Adrenal gland (tissue), 12 donors: ENCODE measurements around the gene ATCAY. TPM values are rescaled to one million over a fixed set of nuclear protein-coding genes. Genes with fewer than 3 reads are reported as not detected.
A peak's percentile ranks its signal among the peaks of the same experiment; 100 is the strongest.

Experiments
- DNase-seq, 7 donors: peaks; one replicate each; pipeline ENCODE4 v3.0.0-alpha.2; 2019 to 2020
- H3K27ac ChIP-seq, 5 donors: fragments of 200-600 bp; sonication (generic) in 4 of 5; 1 replicate in 3 of 5; 2 replicates in 2 of 5; pipeline versions ENCODE4 v1.5.1 to v1.8.0; 2016 to 2020; ENCODE audit warnings: mild to moderate bottlenecking in 1 of 5
- H3K27me3 ChIP-seq: fragments of 200-600 bp; 2 replicates; pipeline ENCODE4 v1.8.0; 2021
- H3K36me3 ChIP-seq, 2 donors: fragments of 200-600 bp; replicated peaks in 1 of 2; 1 replicate in 1 of 2; 2 replicates in 1 of 2; pipeline versions ENCODE4 v1.5.1 to v1.8.0; 2018 to 2022
- H3K4me1 ChIP-seq, 2 donors: fragments of 200-600 bp; replicated peaks in 1 of 2; 1 replicate in 1 of 2; 2 replicates in 1 of 2; pipeline versions ENCODE4 v1.5.1 to v1.8.0; 2018 to 2021
- H3K4me3 ChIP-seq, 4 donors: fragments of 200-600 bp; sonication (generic) in 3 of 4; one replicate each; pipeline ENCODE4 v1.5.1; 2016 to 2018
- H3K9me3 ChIP-seq, 3 donors: fragments of 200-600 bp; sonication (generic) in 1 of 3; replicated peaks in 1 of 3; 1 replicate in 2 of 3; 2 replicates in 1 of 3; pipeline versions ENCODE4 v1.5.1 to v1.8.0; 2016 to 2021
- POLR2A ChIP-seq, 2 donors: fragments of 450-650 bp; IDR thresholded peaks; one replicate each; pipeline ENCODE4 v1.6.1; 2017; ENCODE audit warnings: antibody characterized with exemption in 2 of 2, mild to moderate bottlenecking in 2 of 2, moderate library complexity in 1 of 2
- WGBS, 4 donors: extraction: QIAGEN DNeasy Blood & Tissue Kit in 2 of 4; methylation state at CpG; one replicate each; pipeline versions ENCODE4 v1.1.5 to v1.1.7; 2013 to 2017; 5-methylcytosine and 5-hydroxymethylcytosine counted together
- intact Hi-C, 2 donors: fragments of 100-400 bp; cut with DNase I; formaldehyde crosslinking; loops; one replicate each; pipeline versions ENCODE4 v1.14.1 to v1.15.0; 2022 to 2023
- microRNA counts, 2 donors: library from miRNA; unstranded; fragments of <30 nt; microRNA quantifications; one replicate each; lab custom pipeline; 2016
- microRNA-seq, 3 donors: library from miRNA; unstranded; fragments of <30 nt; microRNA quantifications; one replicate each; pipeline ENCODE4, GENCODE V29; 2017 to 2020
- polyA plus RNA-seq, 3 donors: library from polyadenylated mRNA; stranded (reverse); fragments of 200-250 nt in 2 of 3; fragments of 350-450 nt in 1 of 3; fragmentation: Illumina TruSeq in 1 of 3; extraction: RNeasy Lipid Tissue Mini Kit (QIAGEN cat#74804) in 1 of 3; gene quantifications; one replicate each; pipeline ENCODE4 v1.2.3, GENCODE V29; 2013 to 2014
- small RNA-seq, 2 donors: library from RNA; depleted of rRNA; stranded (forward); fragments of <200 nt; gene quantifications; one replicate each; pipeline ENCODE3, GENCODE V24; 2016
- total RNA-seq, 9 donors: library from RNA; depleted of rRNA in 4 of 9; stranded (reverse); fragments of >200 nt in 4 of 9; fragments of 120-200 nt in 1 of 9; fragmentation: NEBNext Ultra II Directional in 1 of 9; extraction: Animal tissue kit (Norgen Biotek cat#: 25700) in 1 of 9; gene quantifications; one replicate each; pipeline versions ENCODE4 v1.1.0 to v1.2.4, GENCODE V29; 2013 to 2023
- TF ChIP-seq, protein P1 (sequence below), 6 experiments: fragments of 450-650 bp in 4 of 6; fragments of 200-600 bp in 2 of 6; sonication (generic) in 1 of 6; IDR thresholded peaks; 1 replicate in 5 of 6; 2 replicates in 1 of 6; pipeline versions ENCODE4 v1.5.1 to v1.8.0; 2016 to 2021; ENCODE audit warnings: antibody characterized with exemption in 6 of 6, mild to moderate bottlenecking in 2 of 6, moderate library complexity in 1 of 6
- donor health status: healthy with polysubstance abuse.
- donor health status: Bipolar disorder and iron deficiency.
- donor health status: DM: yes; HTN: yes; CAD: no.
- donor health status: DM: no; HTN: no; CAD: no.
- donor health status: DM: no; HTN: no; CAD: no.
- donor health status: DM: yes; HTN: yes; CAD: no.

Gene ATCAY
- total and polyA plus RNA-seq, 12 donors = 0.72 to 9.3 (median 5.9) TPM; not detected in 4

DNA sequence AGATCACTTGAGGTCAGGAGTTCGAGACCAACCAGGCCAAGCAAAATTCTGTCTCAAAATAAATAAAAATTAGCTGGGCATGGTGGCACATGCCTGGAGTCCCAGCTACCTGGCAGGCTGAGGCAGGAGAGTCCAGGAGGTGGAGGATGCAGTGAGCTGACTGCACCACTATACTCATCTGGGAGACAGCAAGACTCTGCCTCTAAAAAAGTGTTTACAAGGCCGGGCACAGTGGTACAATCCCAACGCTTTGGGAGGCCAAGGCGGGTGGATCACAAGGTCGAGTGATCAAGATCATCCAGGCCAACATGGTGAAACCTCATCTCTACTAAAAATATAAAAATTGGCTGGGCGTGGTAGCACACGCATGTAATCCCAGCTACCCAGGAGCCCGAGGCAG lies 94.7 kb downstream of the ATCAY start:
- H3K27ac ChIP-seq = peak overlapping the region in 1 of 5 donors; percentile 14
- no peaks in the 10 kb centered on the region for H3K9me3 ChIP-seq
- WGBS, 4 donors = 48 to 70% (median 54%) methylated on average over 6 to 8 of the region's 8 CpGs
- peaks cover 2 to 3% of the 10 kb centered on the region in 2 donors for H3K4me1 ChIP-seq
- no peak for DNase-seq
- intact Hi-C loops = no loop called here
- TF ChIP-seq POLR2A (IDR thresholded peaks at IDR 0.05) = no peak
- TF ChIP-seq, protein P1, sequence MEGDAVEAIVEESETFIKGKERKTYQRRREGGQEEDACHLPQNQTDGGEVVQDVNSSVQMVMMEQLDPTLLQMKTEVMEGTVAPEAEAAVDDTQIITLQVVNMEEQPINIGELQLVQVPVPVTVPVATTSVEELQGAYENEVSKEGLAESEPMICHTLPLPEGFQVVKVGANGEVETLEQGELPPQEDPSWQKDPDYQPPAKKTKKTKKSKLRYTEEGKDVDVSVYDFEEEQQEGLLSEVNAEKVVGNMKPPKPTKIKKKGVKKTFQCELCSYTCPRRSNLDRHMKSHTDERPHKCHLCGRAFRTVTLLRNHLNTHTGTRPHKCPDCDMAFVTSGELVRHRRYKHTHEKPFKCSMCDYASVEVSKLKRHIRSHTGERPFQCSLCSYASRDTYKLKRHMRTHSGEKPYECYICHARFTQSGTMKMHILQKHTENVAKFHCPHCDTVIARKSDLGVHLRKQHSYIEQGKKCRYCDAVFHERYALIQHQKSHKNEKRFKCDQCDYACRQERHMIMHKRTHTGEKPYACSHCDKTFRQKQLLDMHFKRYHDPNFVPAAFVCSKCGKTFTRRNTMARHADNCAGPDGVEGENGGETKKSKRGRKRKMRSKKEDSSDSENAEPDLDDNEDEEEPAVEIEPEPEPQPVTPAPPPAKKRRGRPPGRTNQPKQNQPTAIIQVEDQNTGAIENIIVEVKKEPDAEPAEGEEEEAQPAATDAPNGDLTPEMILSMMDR (IDR thresholded peaks at IDR 0.05) = no peak
- H3K27me3 ChIP-seq = no peaks in the 10 kb centered on the region
- no peak overlapping the region for H3K4me3 ChIP-seq
- peaks cover 0 to 53% of the 10 kb centered on the region in 2 donors for H3K36me3 ChIP-seq

DNA sequence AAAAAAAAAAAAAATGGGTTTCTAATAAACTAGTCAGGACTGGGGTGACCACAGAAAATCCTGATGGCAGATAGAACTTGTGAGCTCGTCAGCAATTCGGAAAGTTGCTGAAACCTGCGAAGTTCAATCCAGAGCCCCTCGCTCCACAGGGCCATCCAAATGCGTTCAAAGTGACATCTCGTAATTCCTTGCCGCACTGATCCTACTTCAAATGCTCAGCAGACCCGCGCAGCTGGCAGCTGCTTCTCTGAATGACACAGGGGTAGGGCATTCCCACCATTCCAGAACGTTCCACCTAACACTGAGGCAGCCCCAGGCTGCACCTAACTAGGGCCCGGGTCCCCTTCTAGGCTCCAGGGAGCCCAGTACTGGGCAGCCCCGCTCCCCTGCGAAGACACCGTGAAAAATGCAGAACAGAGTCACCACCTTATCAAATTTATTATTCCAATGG lies 95.2 kb downstream of the ATCAY start:
- H3K4me3 ChIP-seq = no peak overlapping the region
- no peaks in the 10 kb centered on the region for H3K4me1 ChIP-seq
- H3K9me3 ChIP-seq = no peaks in the 10 kb centered on the region
- DNase-seq = no peak
- H3K27ac ChIP-seq = no peak overlapping the region
- no peaks in the 10 kb centered on the region for H3K27me3 ChIP-seq
- H3K36me3 ChIP-seq = peaks cover 0 to 58% of the 10 kb centered on the region in 2 donors
- TF ChIP-seq POLR2A (IDR thresholded peaks at IDR 0.05) = no peak
- TF ChIP-seq, protein P1 (IDR thresholded peaks at IDR 0.05) = no peak
- intact Hi-C loops = no loop called here
- whole genome bisulfite sequencing, 4 donors = 79 to 86% (median 83%) methylated on average over 14 of the region's 14 CpGs

DNA sequence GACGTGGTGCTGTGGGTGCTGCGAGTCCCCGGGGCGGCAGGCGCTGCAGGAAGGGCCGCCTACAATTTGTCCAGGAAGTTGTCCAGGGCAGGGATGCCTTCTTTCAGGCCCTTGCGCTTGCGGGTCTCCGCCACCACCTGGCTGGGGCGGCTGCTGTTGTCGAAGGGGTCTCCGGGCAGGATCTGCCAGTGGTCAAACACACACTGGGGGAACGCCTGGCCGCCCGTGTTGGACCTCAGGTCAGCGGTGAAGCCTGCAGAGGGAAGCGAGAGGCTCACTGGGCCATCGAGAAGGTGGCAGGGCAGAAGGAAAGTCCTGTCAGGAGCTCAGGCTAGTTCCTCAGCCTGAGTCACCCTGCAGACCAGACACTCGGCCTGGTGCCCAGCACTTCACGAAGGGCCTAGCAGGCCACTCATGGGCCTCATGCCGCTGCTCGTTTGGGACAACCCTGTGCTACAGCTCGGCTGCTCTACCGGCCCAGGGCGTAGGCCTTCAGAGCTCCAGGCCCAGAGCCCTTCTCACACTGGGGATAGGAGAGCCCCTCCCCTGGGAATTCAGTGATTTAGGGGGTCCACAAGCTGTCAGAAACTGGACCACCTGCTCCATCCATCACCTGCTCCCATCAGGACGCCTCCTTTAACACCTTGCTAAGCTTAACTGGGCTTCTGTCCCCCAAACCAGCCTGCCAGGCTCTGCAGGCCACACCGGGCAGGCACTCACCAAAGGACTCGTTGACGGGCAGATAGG lies 96.2 kb downstream of the ATCAY start:
- peak in 6 of 7 donors; percentile 74 to 95 (median 85) for DNase-seq
- 79 to 90% (median 83%) methylated on average over 12 to 29 of the region's 29 CpGs for WGBS, 4 donors
- Histone ChIP-seq H3K4me3 (no peak overlapping the region), H3K9me3 (no peaks in the 10 kb centered on the region), H3K36me3 (peaks cover 0 to 68% of the 10 kb centered on the region in 2 donors), H3K27me3 (no peaks in the 10 kb centered on the region), H3K4me1 (no peaks in the 10 kb centered on the region), H3K27ac (peak overlapping the region in 3 of 5 donors; percentile 43 to 56 (median 47))
- intact Hi-C loops = no loop called here
- TF ChIP-seq, protein P1 (IDR thresholded peaks at IDR 0.05) = no peak
- TF ChIP-seq POLR2A (IDR thresholded peaks at IDR 0.05) = no peak

MicroRNAs encoded within 50 kb of the gene (microRNA counts, 767-probe panel; counts per million panel counts)
- microRNA hsa-miR-637 (lab: Ali Mortazavi, UCI) = 0 counts per million in 2 donors

Small RNA genes lying within 50 kb of the gene (microRNA-seq; reads per million reads assigned to microRNA genes)
- gene MIR637 = 0 reads per million in 3 donors

Small RNA genes lying within 50 kb of the gene (small RNA-seq; reads per million reads assigned to genes)
- gene RN7SL202P = 0 reads per million in 2 donors

Other genes with a start within 250 kb of the ATCAY start
- gene PIP5K1C, start 180.2 kb upstream of the ATCAY start, total RNA-seq = 10 to 100 TPM in 8 of 9 donors, 1 to 10 TPM in 1; 4.0 to 44.7 (median 31.1) TPM
- 10 to 100 TPM in 2 of 3 donors, 1 to 10 TPM in 1; 8.8 to 31.6 (median 18.6) TPM for gene PIP5K1C, start 180.2 kb upstream of the ATCAY start, polyA plus RNA-seq
- 1 to 10 TPM in 1 of 9 donors, under 1 TPM in 4, not detected in 4; 0.14 to 2.5 (median 0.27) TPM for gene TJP3, start 172.3 kb upstream of the ATCAY start, total RNA-seq
- under 1 TPM in 1 of 3 donors, not detected in 2; 0.07 TPM for gene TJP3, start 172.3 kb upstream of the ATCAY start, polyA plus RNA-seq
- gene APBA3, start 119.0 kb upstream of the ATCAY start, total RNA-seq = 10 to 100 TPM; 11.1 to 35.6 (median 20.5) TPM
- 10 to 100 TPM in 2 of 3 donors, 1 to 10 TPM in 1; 2.6 to 43.8 (median 24.0) TPM for gene APBA3, start 119.0 kb upstream of the ATCAY start, polyA plus RNA-seq
- gene MRPL54, start 118.0 kb upstream of the ATCAY start, total RNA-seq = 100 to 1,000 TPM in 7 of 9 donors, 10 to 100 TPM in 2; 83.2 to 229 (median 107) TPM
- gene MRPL54, start 118.0 kb upstream of the ATCAY start, polyA plus RNA-seq = 100 to 1,000 TPM in 1 of 3 donors, 10 to 100 TPM in 2; 60.2 to 172 (median 100.0) TPM
- gene RAX2, start 108.5 kb upstream of the ATCAY start, total RNA-seq = not detected
- gene RAX2, start 108.5 kb upstream of the ATCAY start, polyA plus RNA-seq = not detected
- gene MATK, start 94.3 kb upstream of the ATCAY start, total RNA-seq = 1 to 10 TPM in 5 of 9 donors, under 1 TPM in 4; 0.72 to 3.3 (median 1.2) TPM
- gene MATK, start 94.3 kb upstream of the ATCAY start, polyA plus RNA-seq = 10 to 100 TPM in 1 of 3 donors, 1 to 10 TPM in 1, under 1 TPM in 1; 0.26 to 20.7 (median 3.5) TPM
- 1 to 10 TPM in 3 of 9 donors, under 1 TPM in 3, not detected in 3; 0.19 to 3.3 (median 1.2) TPM for gene ZFR2, start 11.6 kb upstream of the ATCAY start, total RNA-seq
- gene ZFR2, start 11.6 kb upstream of the ATCAY start, polyA plus RNA-seq = 10 to 100 TPM in 1 of 3 donors, 1 to 10 TPM in 1, under 1 TPM in 1; 0.90 to 13.2 (median 2.4) TPM
- 10 to 100 TPM in 1 of 9 donors, 1 to 10 TPM in 3, under 1 TPM in 1, not detected in 4; 0.36 to 14.7 (median 1.9) TPM for gene NMRK2, start 52.4 kb downstream of the ATCAY start, total RNA-seq
- gene NMRK2, start 52.4 kb downstream of the ATCAY start, polyA plus RNA-seq = 1 to 10 TPM; 1.3 to 2.3 (median 1.8) TPM
- 10 to 100 TPM; 27.2 to 83.2 (median 46.7) TPM for gene DAPK3, start 90.4 kb downstream of the ATCAY start, total RNA-seq
- gene DAPK3, start 90.4 kb downstream of the ATCAY start, polyA plus RNA-seq = 10 to 100 TPM; 17.6 to 79.0 (median 44.0) TPM
- 1,000 to 10,000 TPM; 1,439 to 3,482 (median 2,137) TPM for gene EEF2, start 104.8 kb downstream of the ATCAY start, total RNA-seq
- 1,000 to 10,000 TPM in 2 of 3 donors, 100 to 1,000 TPM in 1; 752 to 2,793 (median 1,120) TPM for gene EEF2, start 104.8 kb downstream of the ATCAY start, polyA plus RNA-seq
- 10 to 100 TPM; 16.6 to 40.7 (median 27.7) TPM for gene PIAS4, start 127.1 kb downstream of the ATCAY start, total RNA-seq
- gene PIAS4, start 127.1 kb downstream of the ATCAY start, polyA plus RNA-seq = 10 to 100 TPM; 13.7 to 22.3 (median 21.2) TPM
- gene ZBTB7A, start 186.2 kb downstream of the ATCAY start, total RNA-seq = 10 to 100 TPM in 8 of 9 donors, 1 to 10 TPM in 1; 4.5 to 77.2 (median 57.4) TPM
- 10 to 100 TPM in 2 of 3 donors, 1 to 10 TPM in 1; 7.1 to 22.5 (median 10.6) TPM for gene ZBTB7A, start 186.2 kb downstream of the ATCAY start, polyA plus RNA-seq
- 100 to 1,000 TPM in 7 of 9 donors, 10 to 100 TPM in 2; 81.5 to 188 (median 140) TPM for gene MAP2K2, start 243.4 kb downstream of the ATCAY start, total RNA-seq
- 100 to 1,000 TPM; 114 to 369 (median 336) TPM for gene MAP2K2, start 243.4 kb downstream of the ATCAY start, polyA plus RNA-seq